DMS53 (cell line): ENCODE data around the gene SPOCK3.
A peak's percentile ranks its signal among the peaks of the same experiment; 100 is the strongest.

ENCODE experiments used
- DNase-seq: peaks from one replicate; lab custom pipeline; 2025; lab: John Stamatoyannopoulos, UW

Gene SPOCK3

GRCh38 chr4:166957451-166957850 lies 276.8 kb downstream of the SPOCK3 start:
- no peak for DNase-seq

- no peak for DNase-seq
These were observed 277.8 kb downstream of the SPOCK3 start for GRCh38 chr4:166956484-166956883.

GRCh38 chr4:166941629-166942028 lies 292.7 kb downstream of the SPOCK3 start:
- no peak for DNase-seq

- peak; percentile 19 for DNase-seq
These were observed 303.8 kb downstream of the SPOCK3 start for GRCh38 chr4:166930464-166930863.

- peak; percentile 67 for DNase-seq
These were observed 309.9 kb downstream of the SPOCK3 start for GRCh38 chr4:166924424-166924823.

GRCh38 chr4:166913926-166914325 lies 320.4 kb downstream of the SPOCK3 start:
- no peak for DNase-seq

- DNase-seq = no peak
These were observed 330.9 kb downstream of the SPOCK3 start for GRCh38 chr4:166903408-166903807.

- no peak for DNase-seq
These were observed 331.4 kb downstream of the SPOCK3 start for GRCh38 chr4:166902941-166903340.

GRCh38 chr4:166896254-166896653 lies 338.0 kb downstream of the SPOCK3 start:
- no peak for DNase-seq

- DNase-seq = no peak
These were observed 338.5 kb downstream of the SPOCK3 start for GRCh38 chr4:166895771-166896170.

GRCh38 chr4:166887457-166887856 lies 346.8 kb downstream of the SPOCK3 start:
- no peak for DNase-seq

- no peak for DNase-seq
These were observed 347.6 kb downstream of the SPOCK3 start for GRCh38 chr4:166886718-166887117.

GRCh38 chr4:166882221-166882620 lies 352.1 kb downstream of the SPOCK3 start:
- no peak for DNase-seq

- no peak for DNase-seq
These were observed 358.5 kb downstream of the SPOCK3 start for GRCh38 chr4:166875821-166876220.

GRCh38 chr4:166862032-166862431 lies 372.3 kb downstream of the SPOCK3 start:
- no peak for DNase-seq

GRCh38 chr4:166850398-166850797 lies 383.9 kb downstream of the SPOCK3 start:
- peak; percentile 21 for DNase-seq

GRCh38 chr4:166846939-166847338 lies 387.4 kb downstream of the SPOCK3 start:
- DNase-seq = no peak

- no peak for DNase-seq
These were observed 391.5 kb downstream of the SPOCK3 start for GRCh38 chr4:166842795-166843261.

- DNase-seq = no peak
These were observed 394.6 kb downstream of the SPOCK3 start for GRCh38 chr4:166839615-166840251.

- DNase-seq = no peak
These were observed 395.2 kb downstream of the SPOCK3 start for GRCh38 chr4:166838975-166839614.

GRCh38 chr4:166836865-166837264 lies 397.4 kb downstream of the SPOCK3 start:
- no peak for DNase-seq

- no peak for DNase-seq
These were observed 406.7 kb downstream of the SPOCK3 start for GRCh38 chr4:166827629-166828028.

GRCh38 chr4:166827167-166827566 lies 407.1 kb downstream of the SPOCK3 start:
- DNase-seq = no peak

GRCh38 chr4:166823848-166824247 lies 410.4 kb downstream of the SPOCK3 start:
- DNase-seq = no peak
